Stimulated activated CD8-positive, alpha-beta memory T cell treated with anti-CD3 and anti-CD28 coated beads, Interleukin-4, amount 100 ng/mL, for 48 hours (primary cell): Measurements from ENCODE around the gene NEK6.
A peak's percentile ranks its signal among the peaks of the same experiment; 100 is the strongest.

Source experiments
- DNase-seq: peaks from one replicate; pipeline ENCODE4 v3.0.0-alpha.2; 2020

Gene NEK6

DNA sequence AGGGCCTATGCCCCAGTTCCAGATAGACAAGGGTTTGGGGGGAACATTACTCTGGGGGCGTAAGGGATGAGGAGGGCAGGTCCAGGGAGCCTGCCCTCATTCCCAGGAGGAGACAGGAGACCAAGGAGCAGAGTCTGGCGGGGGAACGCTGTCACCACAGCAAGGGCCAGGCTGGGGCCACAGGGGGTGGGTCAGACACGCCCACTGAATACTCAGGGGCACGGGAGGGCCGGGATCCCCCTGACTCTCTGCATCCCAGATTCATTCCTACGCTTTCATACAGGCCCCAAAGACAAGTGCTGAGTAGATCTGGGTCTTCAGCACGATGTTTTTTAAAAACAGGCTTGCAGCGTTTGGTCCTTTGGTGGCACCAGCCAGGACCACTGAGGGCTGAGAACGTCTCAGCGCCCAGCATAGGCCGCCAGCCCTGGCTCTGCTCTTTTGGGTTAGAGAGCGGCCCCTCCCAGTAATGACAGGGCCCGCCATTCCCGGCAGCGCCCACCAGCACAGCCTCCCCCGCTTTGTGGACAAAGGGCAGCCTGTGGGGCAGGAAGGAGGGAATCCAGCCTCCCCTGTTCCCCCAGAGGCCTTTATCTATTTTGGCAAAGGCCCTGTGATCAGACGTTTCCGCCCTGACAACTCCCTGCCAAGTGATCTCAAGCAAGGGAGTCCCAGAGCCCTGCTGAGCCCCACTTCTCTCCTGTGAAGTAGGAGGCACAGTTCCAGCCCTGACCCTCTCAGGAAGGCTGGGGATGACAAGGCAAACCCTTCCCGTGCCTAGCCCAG, 24.9 kb downstream of the NEK6 start:
- no peak for DNase-seq

DNA sequence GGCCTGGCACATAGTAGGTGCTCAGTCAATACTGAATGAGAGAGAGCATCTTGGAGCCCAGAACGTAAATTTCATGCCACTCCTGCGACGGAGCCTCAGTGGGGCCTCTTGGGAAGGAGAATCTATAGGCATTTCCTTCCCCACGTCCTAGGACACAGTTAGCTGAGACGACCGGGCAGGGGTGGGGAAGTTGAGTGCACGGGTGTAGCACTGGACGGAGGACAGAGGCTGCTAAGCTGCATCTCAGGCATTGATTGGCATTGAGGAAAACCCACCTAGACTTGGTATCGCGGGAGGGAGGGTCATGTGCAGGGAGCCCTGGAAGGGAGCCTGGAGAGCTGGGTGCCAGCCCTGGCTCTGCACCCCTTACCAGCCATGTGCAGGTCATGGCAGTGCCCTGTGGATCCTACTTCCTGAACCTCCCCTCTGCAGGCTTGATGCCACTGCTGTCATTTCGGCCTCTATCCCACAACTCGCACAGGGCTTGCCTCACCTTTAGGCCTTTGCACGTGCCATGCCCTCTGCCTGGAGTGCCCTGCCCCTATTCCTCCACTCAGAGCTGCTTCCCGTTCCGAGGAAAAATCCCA, 25.6 kb downstream of the NEK6 start:
- DNase-seq, result no peak

DNA sequence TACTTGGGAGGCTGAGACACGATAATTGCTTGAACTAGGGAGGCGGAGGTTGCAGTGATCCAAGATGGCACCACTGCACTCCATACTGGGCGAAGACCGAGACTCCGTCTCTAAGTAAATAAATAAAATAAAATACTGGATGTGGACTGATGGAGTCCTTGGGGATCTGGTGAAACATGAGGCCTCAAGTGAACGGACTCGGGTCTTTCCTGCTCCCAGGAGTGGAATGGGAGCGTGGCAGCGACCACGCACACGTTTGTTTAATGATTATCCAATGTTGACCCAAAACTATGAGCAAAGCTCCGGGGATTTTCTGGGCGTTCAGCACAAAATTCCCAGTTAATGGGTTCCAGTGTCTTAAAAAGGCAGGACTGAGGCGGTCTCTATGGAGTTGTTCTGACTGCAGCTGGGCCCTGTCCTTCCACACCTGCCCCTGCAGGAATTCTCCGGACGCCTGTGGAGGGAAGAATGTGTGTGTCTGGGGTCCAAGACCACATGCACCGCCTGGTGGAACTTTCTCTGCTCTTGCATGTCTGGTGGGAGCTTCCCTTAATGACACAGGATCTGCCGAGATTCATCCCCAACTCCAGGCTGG, 26.6 kb downstream of the NEK6 start:
- no peak for DNase-seq

DNA sequence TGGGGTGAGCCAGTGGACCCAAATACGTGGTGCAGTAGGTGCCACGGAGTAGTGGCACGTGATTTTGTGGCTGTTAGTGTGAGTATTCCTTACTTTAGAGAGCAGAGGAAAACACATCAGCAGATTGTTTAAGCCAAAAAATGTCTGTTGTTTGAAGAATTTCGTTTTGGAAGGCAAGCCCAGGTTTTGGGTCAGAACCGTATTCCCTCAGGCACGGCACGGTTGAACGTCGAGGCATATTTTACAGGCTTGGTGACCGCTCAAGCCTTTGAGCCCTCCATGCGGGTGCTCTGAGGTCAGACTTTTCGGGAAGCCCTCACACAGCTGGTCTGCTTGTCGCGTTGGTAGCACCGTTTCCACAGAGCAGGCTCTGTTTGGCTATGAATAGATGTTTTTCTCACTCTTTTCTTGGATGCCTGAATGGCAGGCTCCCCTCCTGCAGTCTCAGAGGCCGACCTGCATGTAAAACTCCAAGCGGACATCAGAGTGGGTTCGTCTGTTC, 27.2 kb downstream of the NEK6 start:
- DNase-seq, result no peak

DNA sequence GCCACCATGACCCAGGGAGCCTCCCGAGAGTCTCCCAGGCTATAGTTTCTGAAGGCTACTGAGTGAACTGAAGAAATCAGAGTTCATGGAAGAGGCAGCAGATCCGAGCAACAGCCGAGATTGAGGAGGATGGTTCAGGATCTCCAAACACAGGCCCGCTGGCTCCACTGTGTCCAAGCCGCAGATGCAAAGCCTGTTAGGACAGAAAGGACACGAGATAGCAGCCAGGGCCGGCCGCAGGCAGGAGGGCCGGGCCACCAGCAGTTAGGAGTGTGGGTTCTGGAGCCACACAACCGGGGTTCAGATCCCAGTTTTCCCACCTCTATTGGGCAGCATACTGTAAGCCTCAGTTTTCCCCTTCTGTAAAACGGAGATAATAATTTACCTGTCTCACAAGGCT, 27.7 kb downstream of the NEK6 start:
- no peak for DNase-seq

DNA sequence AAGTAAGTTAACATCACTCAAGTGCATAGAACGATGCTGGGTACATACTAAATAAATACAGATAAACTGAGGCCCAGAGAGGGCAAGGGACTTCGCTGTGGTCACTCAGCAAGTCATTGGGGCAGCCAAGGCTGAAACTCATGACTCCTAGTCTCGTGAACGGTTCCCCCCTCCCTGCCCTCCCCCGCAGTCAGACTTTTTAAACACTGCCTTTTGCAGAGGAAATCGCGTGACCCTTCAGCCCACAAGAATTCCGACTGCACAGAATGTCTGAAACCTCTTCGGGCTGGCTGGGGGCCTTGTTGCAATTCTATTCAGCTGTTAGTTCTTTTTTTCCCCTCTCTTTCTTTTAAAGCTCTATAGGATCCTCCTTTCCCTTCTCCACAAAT, 28.1 kb downstream of the NEK6 start:
- peak; percentile 75 for DNase-seq

DNA sequence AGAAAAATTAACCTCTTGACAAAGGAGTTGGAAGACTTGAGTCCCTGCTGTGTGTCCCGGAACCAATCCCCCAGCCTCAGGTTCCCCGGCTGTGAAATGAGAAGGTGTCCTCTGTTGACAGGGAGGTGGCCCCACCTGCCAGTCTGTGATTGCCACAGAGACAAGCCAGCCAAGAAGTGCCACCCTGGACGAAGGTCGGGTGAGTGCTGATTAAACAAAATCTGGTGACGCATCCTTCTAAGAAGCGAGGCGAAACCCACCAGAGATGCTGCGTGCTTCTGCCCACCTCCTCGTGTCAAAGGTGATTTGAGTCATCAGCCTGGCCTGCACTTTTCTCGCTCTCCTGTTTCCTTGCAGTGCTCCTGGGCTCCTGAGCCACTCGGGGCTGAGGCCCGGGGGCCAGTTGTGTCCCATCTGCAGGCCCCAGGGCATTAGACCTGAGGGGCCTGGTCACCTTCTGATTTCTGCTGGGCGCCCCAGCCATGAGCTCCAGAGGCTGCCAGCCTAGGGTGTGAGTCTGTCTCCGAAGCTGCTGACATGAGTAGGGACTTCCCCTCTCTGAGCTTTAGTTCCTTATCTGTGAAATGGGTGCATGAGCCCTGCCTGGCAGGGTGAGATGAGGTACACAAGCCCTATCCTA, 28.7 kb downstream of the NEK6 start:
- DNase-seq, result peak; percentile 79

DNA sequence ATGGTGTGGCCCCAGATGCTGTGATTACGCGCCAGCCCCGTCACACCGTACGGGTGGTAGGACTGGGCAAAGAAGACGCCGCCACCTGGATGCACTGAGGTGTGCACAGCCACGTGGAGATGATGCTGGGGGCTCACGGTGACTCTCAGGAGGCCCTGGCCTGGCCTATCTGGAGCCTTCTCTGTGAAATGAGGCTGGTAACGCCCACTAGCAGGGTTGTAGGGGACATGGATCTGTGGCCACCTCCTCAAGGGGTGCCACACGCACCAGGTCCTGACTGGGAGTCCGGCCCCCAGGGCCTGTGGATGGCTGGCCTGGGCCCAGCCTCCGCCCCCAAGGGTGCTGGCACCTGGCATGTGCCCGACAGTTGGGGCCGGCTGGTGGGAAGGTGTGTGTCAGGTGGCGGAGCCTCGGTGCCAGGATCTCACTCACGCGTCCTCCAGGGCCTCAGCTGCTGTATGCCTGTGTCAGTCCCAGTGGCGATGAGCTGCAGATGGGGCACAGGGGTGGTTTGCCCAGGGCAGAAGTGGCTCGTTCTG, 32.4 kb downstream of the NEK6 start:
- DNase-seq, result no peak

DNA sequence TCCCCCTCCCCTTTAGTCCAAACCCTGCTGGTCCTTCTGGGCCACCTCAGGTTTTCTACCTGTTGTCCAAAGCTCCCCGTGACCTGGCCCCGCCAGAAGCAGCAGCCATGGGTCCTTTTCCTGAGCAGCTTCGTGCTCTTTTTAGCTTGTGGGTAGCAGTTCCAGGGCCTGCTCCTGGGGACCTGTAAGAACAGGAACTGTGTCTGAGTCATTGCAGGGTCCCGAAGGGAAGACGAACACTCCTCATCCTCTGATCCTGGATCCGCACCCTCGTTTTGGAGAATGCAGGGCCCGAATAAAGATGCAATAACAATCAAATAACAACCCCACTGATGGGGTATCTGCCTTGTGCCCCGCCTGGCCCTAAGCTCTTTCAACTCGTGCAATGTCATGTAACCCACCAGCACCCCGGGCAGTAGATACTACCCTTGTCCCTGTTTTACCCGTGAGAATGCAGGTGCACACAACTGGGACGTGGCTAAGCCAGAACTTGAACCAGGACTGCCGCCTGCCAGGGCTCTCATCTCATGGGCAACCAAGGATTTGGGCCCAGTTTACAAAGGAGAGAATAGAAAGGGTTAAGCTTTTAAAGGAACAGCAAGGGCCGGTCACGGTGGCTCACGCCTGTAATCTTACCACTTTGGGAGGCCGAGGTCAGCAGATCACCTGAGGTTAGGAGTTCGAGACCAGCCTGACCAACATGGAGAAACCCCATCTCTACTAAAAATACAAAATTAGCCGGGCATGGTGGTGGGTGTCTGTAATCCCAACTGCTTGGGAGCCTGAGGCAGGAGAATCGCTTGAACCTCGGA, 33.2 kb downstream of the NEK6 start:
- no peak for DNase-seq

DNA sequence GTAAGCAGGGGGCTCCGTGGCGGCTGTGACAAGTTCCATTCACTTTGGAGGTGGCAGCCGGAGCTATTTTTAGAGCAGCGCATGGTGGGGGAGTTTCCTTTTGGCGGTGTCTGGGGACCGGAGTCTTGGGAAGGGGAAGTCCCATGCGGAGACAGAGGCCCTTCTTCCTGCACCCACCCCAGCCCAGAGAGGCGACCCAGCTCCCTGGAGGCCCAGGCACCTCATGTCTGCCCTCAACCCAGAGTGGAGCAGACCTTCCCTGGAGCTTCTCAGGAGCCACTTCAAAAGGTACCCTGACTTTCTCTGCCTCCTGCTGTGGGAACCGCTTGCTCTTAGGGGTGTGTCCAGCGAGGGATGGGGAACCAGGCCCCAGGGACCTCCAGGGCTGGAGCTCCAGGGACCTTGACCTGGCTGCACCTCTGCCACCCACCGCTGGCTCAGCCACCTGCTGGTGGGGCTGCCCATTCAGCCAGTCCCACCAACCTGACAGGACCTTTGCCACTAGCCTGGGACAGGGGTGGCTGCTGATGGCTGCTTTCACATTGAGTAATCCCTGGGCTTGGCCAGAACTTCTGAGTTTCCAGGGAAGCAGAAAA, 34.1 kb downstream of the NEK6 start:
- DNase-seq, result peak; percentile 78

DNA sequence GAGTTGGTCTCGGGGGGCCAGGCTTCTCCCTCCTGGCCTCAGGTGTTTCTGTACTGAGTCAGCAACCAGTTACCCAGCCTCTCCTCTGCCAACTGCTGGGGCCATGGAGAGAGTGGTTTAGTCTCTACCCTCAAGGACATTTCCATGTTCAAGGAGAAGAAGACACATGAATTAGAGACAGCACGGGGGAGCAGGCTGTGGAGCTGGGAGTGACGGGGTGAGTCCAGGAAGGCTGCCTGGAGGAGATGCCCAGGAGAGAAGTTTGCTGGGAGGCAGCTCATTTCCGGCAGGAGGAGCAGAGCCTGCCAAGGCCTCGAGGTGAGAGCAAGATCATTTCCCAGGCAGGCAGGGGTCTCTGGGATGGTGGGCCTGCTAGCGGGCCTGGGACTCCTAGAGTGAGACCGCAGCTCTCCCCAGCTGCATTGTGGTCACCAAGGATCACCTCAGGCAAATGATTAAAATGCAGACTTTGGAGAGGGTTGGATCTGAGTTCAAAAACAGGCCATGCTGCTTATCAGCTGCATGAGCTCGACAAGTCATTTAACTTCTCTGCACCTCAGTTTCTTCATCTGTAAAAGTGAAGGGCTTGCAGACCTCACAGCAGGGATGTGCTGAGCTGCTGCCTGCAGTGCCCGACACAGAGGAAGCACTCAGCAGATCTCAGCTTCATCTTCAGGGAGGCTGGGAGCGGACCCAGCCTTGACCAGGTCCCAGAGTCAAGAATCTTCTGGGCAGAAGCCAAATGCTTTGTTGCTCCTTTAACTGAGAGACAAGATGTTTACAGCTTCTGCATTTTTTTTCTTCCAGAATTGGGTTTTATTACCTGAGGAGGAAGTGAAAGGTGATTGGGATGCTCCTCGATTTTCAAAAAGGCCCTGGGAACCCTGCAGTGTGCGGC, 35.2 kb downstream of the NEK6 start:
- DNase-seq, result no peak

DNA sequence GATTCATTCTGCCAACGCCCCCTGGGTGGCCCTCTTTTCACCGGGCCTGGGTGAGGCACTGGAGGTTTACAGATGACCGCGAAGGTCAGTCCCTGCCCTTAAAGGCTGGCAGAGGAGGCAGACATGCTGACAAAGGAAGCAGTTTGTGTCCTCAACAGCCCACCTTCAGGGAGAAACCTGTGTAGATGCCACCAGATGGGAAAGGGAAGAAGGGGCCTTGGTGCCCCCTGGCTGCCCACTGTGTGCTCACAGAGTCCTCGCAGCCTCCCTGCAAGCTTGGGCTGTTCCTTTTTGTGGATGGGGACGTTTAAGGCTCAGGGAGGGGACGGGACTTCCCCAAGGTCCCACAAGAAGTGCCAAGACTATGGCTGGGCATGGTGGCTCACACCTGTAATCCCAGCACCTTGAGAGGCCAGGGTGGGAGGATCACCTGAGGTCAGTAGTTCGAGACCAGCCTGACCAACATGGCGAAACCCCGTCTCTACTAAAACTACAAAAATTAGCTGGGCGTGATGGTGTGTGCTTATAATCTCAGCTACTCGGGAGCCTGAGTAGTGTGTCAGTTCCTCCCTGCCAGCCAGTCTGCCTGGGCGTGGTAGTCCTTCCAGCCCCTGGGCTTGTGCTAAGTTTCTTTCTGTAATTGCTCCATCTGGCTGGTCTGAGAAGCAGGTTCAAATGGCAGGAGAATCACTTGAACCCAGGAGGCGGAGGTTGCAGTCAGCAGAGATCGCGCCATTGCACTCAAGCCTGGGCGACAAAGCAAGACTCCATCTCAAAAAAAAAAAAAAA, 36.2 kb downstream of the NEK6 start:
- DNase-seq, result no peak

DNA sequence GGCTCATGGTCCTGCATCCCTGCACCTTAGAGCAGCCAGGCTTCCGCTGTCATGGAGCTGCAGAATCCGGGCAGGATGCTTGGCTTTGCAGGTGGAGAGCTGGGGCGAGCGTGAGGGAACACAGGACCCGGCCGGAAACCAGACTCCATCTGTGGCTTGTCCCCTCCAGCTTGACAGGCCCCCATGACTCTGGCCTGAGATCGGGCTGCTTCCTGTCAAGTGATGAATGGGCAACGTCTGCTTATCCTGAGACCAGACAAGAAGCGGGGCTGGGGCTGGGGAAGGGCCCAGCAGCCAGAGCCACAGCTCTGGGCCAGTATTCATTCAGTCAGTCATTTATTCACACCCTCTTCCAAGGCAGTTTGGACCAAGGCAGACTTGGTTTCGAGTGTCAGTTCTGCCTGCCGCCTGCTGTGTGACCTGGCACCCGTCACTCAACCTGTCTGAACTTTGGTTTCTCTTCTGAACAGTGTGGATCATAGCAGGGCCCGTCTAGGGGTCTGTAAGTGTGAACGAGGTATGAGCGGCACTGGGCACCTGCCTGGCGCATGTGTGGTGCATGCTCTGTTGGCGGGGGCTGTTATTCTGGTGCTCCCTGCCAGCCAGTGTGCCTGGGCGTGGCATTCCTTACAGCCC, 37.5 kb downstream of the NEK6 start:
- no peak for DNase-seq

DNA sequence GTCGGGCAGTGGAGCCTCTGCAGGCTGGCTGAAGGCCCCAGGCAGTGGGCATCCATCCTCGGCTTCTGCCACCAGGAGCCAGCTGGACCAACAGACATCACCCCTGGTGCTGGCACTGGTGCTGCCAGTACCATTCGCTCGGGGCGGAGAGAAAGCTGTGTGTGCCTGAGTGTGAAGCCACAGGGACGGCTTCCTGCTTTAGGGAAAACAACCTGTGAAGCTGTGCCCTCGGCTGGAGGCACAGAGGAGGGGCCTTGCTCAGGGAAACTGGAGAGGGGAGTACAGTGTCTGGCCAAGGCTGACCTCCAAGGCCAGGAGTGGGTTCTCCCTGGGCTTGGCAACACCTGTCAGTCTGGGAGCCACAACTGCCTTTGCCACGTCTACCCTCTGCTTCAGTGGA, 38.3 kb downstream of the NEK6 start:
- no peak for DNase-seq

DNA sequence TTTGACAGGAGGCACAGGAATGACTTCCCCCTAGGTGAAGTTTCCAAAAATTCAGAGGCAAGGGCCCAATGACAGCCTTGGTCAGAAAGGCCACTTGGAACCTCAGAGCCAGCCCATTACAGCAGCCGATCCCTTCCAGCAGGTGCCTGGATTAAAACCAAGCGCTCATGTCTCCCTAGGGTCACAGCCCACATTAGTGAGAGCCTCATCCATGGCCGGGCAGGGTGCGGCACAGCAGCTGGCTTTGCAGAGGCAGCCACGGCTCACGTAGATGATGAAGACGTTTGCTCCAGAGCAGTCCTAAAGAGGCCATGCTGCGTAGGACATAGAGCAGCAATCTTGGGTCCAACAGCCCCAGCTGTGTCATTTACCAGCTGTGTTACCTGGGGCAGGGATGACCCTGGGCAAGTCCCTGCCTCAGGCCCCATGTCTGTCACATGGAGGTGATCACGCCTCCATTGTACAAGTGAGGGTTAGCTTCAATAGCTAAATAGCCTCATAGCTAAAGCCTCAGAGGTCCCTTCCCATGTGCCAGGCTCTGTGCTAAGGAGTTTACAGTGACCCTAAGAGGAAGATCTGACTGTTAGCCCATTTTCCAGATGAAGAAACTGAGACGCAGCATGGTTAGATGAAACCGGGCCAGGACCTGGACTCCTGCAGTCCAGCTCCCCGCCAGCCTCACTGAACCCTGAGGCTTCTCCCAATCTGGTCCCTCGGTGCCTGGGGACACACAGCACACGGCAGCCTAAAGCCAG, 39.2 kb downstream of the NEK6 start:
- no peak for DNase-seq

DNA sequence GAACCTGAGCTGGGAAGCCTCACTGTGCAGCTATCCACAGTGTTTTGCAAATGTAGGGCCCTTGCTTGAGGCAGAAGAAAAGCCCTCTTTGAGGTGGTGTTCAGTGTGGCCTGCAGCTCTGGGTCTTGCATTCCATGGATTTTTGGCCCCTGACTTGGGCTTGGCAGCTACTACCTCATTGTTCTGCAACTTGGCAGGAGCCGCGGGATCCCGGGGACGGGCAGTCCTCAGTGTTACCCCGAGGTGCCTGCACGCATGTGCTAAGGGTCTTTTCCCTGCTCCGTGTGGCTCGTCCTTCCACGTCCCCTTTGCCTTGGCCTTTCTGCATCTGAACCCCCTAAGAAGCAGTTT, 39.8 kb downstream of the NEK6 start:
- no peak for DNase-seq

DNA sequence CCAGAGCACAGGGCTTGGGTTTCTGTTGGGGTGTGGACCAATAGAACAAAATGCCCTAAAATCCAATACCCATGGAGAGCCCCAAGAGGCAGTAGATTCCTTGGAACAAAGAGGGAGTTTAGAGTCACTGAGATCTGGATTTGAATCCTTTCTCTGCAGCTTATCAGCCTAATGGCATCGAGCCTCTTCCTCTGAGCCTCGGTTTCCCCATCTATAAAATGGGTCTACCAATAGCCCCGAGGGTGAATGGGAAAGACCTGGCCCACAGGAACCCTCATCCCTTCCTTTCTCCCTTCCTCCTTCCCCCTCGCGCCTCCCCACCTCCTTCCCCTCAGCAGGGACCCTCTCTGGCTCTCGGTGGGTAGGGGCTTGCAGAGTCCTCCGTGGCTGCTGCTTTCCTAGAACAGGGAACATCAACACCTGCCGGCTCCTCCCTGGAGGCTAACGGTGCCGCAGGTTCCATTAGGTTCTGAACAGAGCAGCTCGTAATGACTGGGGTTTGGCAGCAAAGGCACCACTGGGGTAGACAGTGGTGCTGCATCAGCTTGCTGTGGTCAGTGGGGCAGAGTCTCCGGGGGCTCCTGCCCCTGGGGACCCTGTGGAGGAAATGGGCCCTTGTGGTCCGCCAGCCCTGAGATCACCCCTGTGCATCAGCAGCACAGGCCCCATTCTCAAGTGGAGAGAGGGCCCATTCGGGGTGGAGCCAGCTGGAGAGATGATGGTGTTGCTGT, 40.3 kb downstream of the NEK6 start:
- no peak for DNase-seq

DNA sequence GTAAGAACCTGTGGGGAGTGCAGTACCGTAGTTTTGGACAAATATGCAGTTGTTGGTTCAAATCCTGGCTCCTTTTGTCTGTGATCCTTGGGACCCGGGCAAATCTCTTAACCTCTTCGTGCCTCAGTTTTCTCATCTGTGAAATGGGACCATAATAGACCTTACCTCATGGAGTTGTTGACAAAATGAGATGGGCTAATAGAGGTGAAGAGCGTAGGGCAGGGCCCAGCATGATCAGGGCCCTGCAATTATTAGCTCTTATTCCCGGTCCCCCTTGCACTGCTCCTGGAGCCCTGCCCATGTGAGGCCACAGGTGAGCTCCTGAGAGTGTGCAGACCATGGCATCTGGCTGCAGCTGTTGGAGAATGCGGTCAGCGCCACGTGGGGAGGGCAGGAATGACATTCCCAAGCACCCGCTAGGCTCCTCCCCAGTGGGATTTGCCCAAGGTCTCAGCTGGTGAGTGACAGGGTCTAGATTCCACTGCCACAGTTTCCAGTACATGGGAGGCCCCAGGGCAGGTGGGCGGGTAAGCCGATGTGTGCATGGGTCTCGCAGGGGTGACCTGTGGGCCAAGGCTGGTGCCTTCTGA, 41.0 kb downstream of the NEK6 start:
- no peak for DNase-seq
